HL-60 (cell line): Measurements from ENCODE around the gene EIF2B4.

Source experiments
- DNase-seq, 2 experiments: peaks; one replicate each; pipeline ENCODE4 v3.0.0-alpha.2; 2010 to 2020; ENCODE audit warnings: low read depth in 1 of 2, low spot score in 1 of 2
- H3K27ac ChIP-seq: fragments of 250-450 bp; sonication (Bioruptor Pico); replicated peaks from 2 replicates; pipeline ENCODE4 v1.5.1; 2020; ENCODE audit warnings: mild to moderate bottlenecking, moderate library complexity
- H3K27me3 ChIP-seq: fragments of 250-450 bp; sonication (Bioruptor Pico); 2 replicates; pipeline ENCODE4 v1.5.1; 2021; ENCODE audit warnings: mild to moderate bottlenecking, moderate library complexity; ENCODE audit not compliant: insufficient read depth, poor library complexity, severe bottlenecking
- H3K4me3 ChIP-seq: replicated peaks from 2 replicates; pipeline ENCODE4 v1.5.1; 2011; ENCODE audit warnings: mild to moderate bottlenecking, control low read depth, low read length; ENCODE audit not compliant: insufficient read depth
- GABPA ChIP-seq: IDR thresholded peaks from 2 replicates; pipeline ENCODE4 v1.6.1; 2012; ENCODE audit warnings: low read depth
- POLR2AphosphoS5 ChIP-seq: IDR thresholded peaks from 2 replicates; pipeline ENCODE4 v1.6.1; 2012; ENCODE audit warnings: low read depth
- SPI1 ChIP-seq: IDR thresholded peaks from 2 replicates; pipeline ENCODE4 v1.6.1; 2012; ENCODE audit warnings: low read depth, mild to moderate bottlenecking, borderline replicate concordance
- long read RNA-seq: library from polyadenylated mRNA; unstranded; transcript quantifications from one replicate; pipeline ENCODE4 v2.0.0, GENCODE V29; 2020
- TF ChIP-seq, protein P1 (sequence below): IDR thresholded peaks from 2 replicates; pipeline ENCODE4 v1.6.1; 2012; ENCODE audit warnings: low read depth; ENCODE audit not compliant: insufficient replicate concordance
- TF ChIP-seq, protein P2 (sequence below): IDR thresholded peaks from one replicate; pipeline ENCODE4 v1.5.1; 2011; ENCODE audit warnings: low read length, control low read depth, inconsistent platforms; ENCODE audit not compliant: insufficient read depth

Gene EIF2B4
- long read RNA-seq, transcript EIF2B4-201 (13 exons, 1,792 nt), result major isoform, 94 of 231 reads
- long read RNA-seq, transcript EIF2B4-205 (13 exons, 1,608 nt), result minor isoform, 69 of 231 reads
- long read RNA-seq, partial matches to known transcripts, result 4 of 231 reads
- long read RNA-seq, other reads (novel, unspliced or antisense), result 59 of 231 reads

DNA sequence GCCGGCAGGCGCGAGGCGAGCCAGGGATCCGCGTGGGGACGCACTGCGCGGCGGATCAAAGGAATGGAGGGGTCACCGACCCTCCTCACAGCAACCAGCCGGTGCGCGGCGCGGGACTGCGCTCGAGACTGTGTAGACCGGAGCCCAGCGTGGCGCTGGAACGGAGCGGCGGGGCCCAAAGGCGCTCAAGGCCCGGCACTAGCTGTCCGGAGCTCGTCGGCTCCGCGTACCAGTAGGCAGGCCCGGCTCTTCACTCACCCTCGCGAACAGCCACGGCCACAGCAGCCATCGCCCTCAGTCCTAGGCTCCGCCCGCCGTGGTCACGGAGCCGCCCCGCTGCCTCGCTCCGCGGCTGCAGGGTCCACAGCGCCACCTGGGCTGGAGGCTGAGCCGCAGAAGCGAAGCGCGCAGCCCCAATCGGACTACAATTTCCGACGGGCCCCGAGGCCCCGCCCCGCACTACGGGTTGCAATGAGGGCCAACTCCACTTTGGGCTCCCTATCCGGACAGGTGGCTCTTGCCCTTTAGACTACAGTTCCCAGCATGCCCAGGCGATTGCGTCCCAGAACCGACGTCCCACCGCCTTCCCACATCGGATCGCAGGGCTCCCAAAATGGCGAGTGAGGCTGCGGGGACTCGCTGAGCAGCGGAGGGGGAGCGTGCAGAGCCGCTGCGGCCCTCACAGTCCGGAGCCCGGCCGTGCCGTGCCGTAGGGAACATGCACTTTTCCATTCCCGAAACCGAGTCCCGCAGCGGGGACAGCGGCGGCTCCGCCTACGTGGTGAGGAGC lies at the start of gene EIF2B4, which contains the start of gene SNX17:
TSS of gene EIF2B4 (minus strand) at position 313 of the 790 bp plus-strand sequence. CDS start at position 289, 24 bp downstream.
TSS of gene SNX17 (plus strand) at position 591 of the 790 bp plus-strand sequence. CDS start at position 719, 128 bp downstream.
- TF ChIP-seq POLR2AphosphoS5, result peak; percentile 90
- TF ChIP-seq, protein P1, sequence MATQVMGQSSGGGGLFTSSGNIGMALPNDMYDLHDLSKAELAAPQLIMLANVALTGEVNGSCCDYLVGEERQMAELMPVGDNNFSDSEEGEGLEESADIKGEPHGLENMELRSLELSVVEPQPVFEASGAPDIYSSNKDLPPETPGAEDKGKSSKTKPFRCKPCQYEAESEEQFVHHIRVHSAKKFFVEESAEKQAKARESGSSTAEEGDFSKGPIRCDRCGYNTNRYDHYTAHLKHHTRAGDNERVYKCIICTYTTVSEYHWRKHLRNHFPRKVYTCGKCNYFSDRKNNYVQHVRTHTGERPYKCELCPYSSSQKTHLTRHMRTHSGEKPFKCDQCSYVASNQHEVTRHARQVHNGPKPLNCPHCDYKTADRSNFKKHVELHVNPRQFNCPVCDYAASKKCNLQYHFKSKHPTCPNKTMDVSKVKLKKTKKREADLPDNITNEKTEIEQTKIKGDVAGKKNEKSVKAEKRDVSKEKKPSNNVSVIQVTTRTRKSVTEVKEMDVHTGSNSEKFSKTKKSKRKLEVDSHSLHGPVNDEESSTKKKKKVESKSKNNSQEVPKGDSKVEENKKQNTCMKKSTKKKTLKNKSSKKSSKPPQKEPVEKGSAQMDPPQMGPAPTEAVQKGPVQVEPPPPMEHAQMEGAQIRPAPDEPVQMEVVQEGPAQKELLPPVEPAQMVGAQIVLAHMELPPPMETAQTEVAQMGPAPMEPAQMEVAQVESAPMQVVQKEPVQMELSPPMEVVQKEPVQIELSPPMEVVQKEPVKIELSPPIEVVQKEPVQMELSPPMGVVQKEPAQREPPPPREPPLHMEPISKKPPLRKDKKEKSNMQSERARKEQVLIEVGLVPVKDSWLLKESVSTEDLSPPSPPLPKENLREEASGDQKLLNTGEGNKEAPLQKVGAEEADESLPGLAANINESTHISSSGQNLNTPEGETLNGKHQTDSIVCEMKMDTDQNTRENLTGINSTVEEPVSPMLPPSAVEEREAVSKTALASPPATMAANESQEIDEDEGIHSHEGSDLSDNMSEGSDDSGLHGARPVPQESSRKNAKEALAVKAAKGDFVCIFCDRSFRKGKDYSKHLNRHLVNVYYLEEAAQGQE, result peak; percentile 73
- TF ChIP-seq, protein P2, sequence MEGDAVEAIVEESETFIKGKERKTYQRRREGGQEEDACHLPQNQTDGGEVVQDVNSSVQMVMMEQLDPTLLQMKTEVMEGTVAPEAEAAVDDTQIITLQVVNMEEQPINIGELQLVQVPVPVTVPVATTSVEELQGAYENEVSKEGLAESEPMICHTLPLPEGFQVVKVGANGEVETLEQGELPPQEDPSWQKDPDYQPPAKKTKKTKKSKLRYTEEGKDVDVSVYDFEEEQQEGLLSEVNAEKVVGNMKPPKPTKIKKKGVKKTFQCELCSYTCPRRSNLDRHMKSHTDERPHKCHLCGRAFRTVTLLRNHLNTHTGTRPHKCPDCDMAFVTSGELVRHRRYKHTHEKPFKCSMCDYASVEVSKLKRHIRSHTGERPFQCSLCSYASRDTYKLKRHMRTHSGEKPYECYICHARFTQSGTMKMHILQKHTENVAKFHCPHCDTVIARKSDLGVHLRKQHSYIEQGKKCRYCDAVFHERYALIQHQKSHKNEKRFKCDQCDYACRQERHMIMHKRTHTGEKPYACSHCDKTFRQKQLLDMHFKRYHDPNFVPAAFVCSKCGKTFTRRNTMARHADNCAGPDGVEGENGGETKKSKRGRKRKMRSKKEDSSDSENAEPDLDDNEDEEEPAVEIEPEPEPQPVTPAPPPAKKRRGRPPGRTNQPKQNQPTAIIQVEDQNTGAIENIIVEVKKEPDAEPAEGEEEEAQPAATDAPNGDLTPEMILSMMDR, result peak; percentile 82
- no peak for TF ChIP-seq SPI1
- TF ChIP-seq GABPA, result peak; percentile 45
- Histone ChIP-seq H3K4me3 (peak within 1 kb of the TSS; percentile 83), H3K27ac (peak within 1 kb of the TSS; percentile 97), H3K27me3 (no peaks in the 10 kb centered on the region)
- DNase-seq, result peak; percentile 98 to 100

DNA sequence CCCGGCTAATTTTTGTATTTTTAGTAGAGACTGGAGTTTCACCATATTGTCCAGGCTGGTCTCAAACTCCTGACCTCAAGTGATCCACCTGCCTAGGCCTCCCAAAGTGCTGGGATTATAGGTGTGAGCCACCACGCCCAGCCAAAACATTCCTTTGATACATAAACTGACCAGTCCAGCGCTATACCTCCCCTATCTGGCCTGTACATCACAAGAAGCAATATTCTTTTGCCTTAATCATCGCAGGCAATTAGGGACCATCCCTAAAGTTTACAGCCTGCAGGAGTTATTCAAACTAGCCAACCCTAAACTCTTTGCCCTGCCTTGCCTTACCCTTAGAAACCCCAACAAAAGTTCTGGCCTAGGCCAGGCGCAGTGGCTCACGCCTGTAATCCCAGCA lies 46.0 kb upstream of the EIF2B4 start:
- no peak for DNase-seq
- TF ChIP-seq, protein P2, result no peak
- TF ChIP-seq POLR2AphosphoS5 (no peak), SPI1 (no peak)
- Histone ChIP-seq H3K27me3 (no peaks in the 10 kb centered on the region), H3K4me3 (no peak overlapping the region), H3K27ac (no peak overlapping the region)

GRCh38 chr2:27412419-27413152 lies 42.4 kb upstream of the EIF2B4 start:
- TF ChIP-seq POLR2AphosphoS5 (no peak), SPI1 (no peak), GABPA (no peak)
- TF ChIP-seq, protein P1, result no peak
- TF ChIP-seq, protein P2, result no peak
- Histone ChIP-seq H3K4me3 (no peak overlapping the region), H3K27ac (no peak overlapping the region), H3K27me3 (no peaks in the 10 kb centered on the region)
- DNase-seq, result no peak
